ENCODE measurements around the gene USP22. TPM values are rescaled to one million over a fixed set of nuclear protein-coding genes. Genes with fewer than 3 reads are reported as not detected.
A peak's percentile ranks its signal among the peaks of the same experiment; 100 is the strongest.

USP22 gene
- total RNA-seq, 4 donors from 2014 or later = 101 to 128 (median 104) TPM

- no peaks in the 10 kb centered on the region for H3K27me3 ChIP-seq
- ATAC-seq = no peak
- 74% methylated on average over 11 of the region's 13 CpGs; no CpG with 5 or more reads in 1 of the 2 donors for whole genome bisulfite sequencing, 2 donors (ENCODE audit: low coverage in 1 of 2)
- peaks cover 0 to 38% of the 10 kb centered on the region in 2 donors for H3K36me3 ChIP-seq
- peaks cover 16 to 97% (median 43%) of the 10 kb centered on the region in 3 donors for H3K4me1 ChIP-seq
- no peaks in the 10 kb centered on the region for H3K9me3 ChIP-seq
- no peak overlapping the region for H3K4me3 ChIP-seq
- H3K27ac ChIP-seq = peak overlapping the region in 3 of 4 donors; percentile 33 to 63 (median 58)
- TF ChIP-seq POLR2A (IDR thresholded peaks at IDR 0.05) = no peak
- TF ChIP-seq POLR2AphosphoS5 (IDR thresholded peaks at IDR 0.05) = no peak
- no peak for TF ChIP-seq CTCF (IDR thresholded peaks at IDR 0.05)
- no peak for TF ChIP-seq EP300 (IDR thresholded peaks at IDR 0.05)
Observed at GRCh38 chr17:21028192-21028591, 14.6 kb downstream of the USP22 start.

GRCh38 chr17:21027031-21027430, 15.8 kb downstream of the USP22 start:
- no peaks in the 10 kb centered on the region for H3K27me3 ChIP-seq
- no peak overlapping the region for H3K4me3 ChIP-seq
- WGBS, 2 donors (ENCODE audit: low coverage in 1 of 2) = 81 to 83% methylated on average over 5 to 6 of the region's 14 CpGs
- ATAC-seq = no peak
- peak overlapping the region in 1 of 4 donors; percentile 58 for H3K27ac ChIP-seq
- TF ChIP-seq POLR2A (IDR thresholded peaks at IDR 0.05) = no peak
- TF ChIP-seq CTCF (IDR thresholded peaks at IDR 0.05) = no peak
- no peak for TF ChIP-seq POLR2AphosphoS5 (IDR thresholded peaks at IDR 0.05)
- no peak for TF ChIP-seq EP300 (IDR thresholded peaks at IDR 0.05)
- peaks cover 0 to 38% of the 10 kb centered on the region in 2 donors for H3K36me3 ChIP-seq
- H3K9me3 ChIP-seq = no peaks in the 10 kb centered on the region
- H3K4me1 ChIP-seq = peaks cover 13 to 97% (median 34%) of the 10 kb centered on the region in 3 donors

GRCh38 chr17:21025451-21025850, 17.4 kb downstream of the USP22 start:
- Histone ChIP-seq H3K4me1 (peaks cover 13 to 97% (median 31%) of the 10 kb centered on the region in 3 donors), H3K36me3 (peaks cover 0 to 52% of the 10 kb centered on the region in 2 donors), H3K4me3 (no peak overlapping the region), H3K9me3 (no peaks in the 10 kb centered on the region), H3K27ac (peak overlapping the region in 1 of 4 donors; percentile 6), H3K27me3 (no peaks in the 10 kb centered on the region)
- no peak for ATAC-seq
- TF ChIP-seq EP300 (IDR thresholded peaks at IDR 0.05) (no peak), POLR2A (IDR thresholded peaks at IDR 0.05) (no peak), CTCF (IDR thresholded peaks at IDR 0.05) (no peak), POLR2AphosphoS5 (IDR thresholded peaks at IDR 0.05) (no peak)
- 44 to 58% methylated on average over 4 to 5 of the region's 5 CpGs for WGBS, 2 donors (ENCODE audit: low coverage in 1 of 2)

- WGBS, 2 donors (ENCODE audit: low coverage in 1 of 2) = 14 to 19% methylated on average over 7 to 8 of the region's 8 CpGs
- H3K4me3 ChIP-seq = no peak overlapping the region
- H3K4me1 ChIP-seq = peaks cover 18 to 97% (median 23%) of the 10 kb centered on the region in 3 donors
- peak overlapping the region; percentile 15 to 80 (median 56) for H3K27ac ChIP-seq
- no peak for TF ChIP-seq POLR2AphosphoS5 (IDR thresholded peaks at IDR 0.05)
- TF ChIP-seq EP300 (IDR thresholded peaks at IDR 0.05) = no peak
- TF ChIP-seq POLR2A (IDR thresholded peaks at IDR 0.05) = no peak
- no peak for TF ChIP-seq CTCF (IDR thresholded peaks at IDR 0.05)
- no peaks in the 10 kb centered on the region for H3K9me3 ChIP-seq
- no peak for ATAC-seq
- peaks cover 0 to 66% of the 10 kb centered on the region in 2 donors for H3K36me3 ChIP-seq
- no peaks in the 10 kb centered on the region for H3K27me3 ChIP-seq
Observed at GRCh38 chr17:21024024-21024423, 18.8 kb downstream of the USP22 start.

- 71 to 81% methylated on average over 3 to 5 of the region's 7 CpGs for WGBS, 2 donors (ENCODE audit: low coverage in 1 of 2)
- no peaks in the 10 kb centered on the region for H3K27me3 ChIP-seq
- peaks cover 0 to 73% of the 10 kb centered on the region in 2 donors for H3K36me3 ChIP-seq
- no peaks in the 10 kb centered on the region for H3K9me3 ChIP-seq
- peaks cover 12 to 99% (median 20%) of the 10 kb centered on the region in 3 donors for H3K4me1 ChIP-seq
- TF ChIP-seq POLR2AphosphoS5 (IDR thresholded peaks at IDR 0.05) (no peak), CTCF (IDR thresholded peaks at IDR 0.05) (no peak)
- H3K4me3 ChIP-seq = no peak overlapping the region
- no peak for ATAC-seq
- peak overlapping the region in 3 of 4 donors; percentile 18 to 80 (median 73) for H3K27ac ChIP-seq
Observed at GRCh38 chr17:21021208-21021803, 21.5 kb downstream of the USP22 start.

Data from gastroesophageal sphincter (tissue), 4 donors.